CD14-positive monocyte (primary cell): ENCODE results near the gene USP48. TPM values are rescaled to one million over a fixed set of nuclear protein-coding genes. Genes with fewer than 3 reads are reported as not detected.

Source experiments
- DNase-seq, 3 donors: peaks; one replicate each; pipeline ENCODE4 v3.0.0-alpha.2; 2011 to 2022
- H2AFZ ChIP-seq: 2 replicates; pipeline ENCODE4 v1.6.0; 2012; ENCODE audit warnings: mild to moderate bottlenecking, low read depth, low read length, inconsistent platforms; ENCODE audit not compliant: insufficient read depth, poor library complexity, severe bottlenecking
- H3K27ac ChIP-seq, 2 donors: 1 replicate in 1 of 2; 2 replicates in 1 of 2; pipeline ENCODE4 v1.5.1; 2012 to 2013; ENCODE audit warnings: low read length in 2 of 2, control low read depth in 1 of 2, inconsistent platforms in 1 of 2, low read depth in 1 of 2, mild to moderate bottlenecking in 1 of 2
- H3K27me3 ChIP-seq, 2 donors: one replicate each; pipeline versions ENCODE4 v1.6.0 to v1.6.1; 2011 to 2013; ENCODE audit warnings: low read length in 2 of 2; ENCODE audit not compliant: control insufficient read depth in 2 of 2, insufficient read depth in 2 of 2
- H3K36me3 ChIP-seq, 2 donors: replicated peaks in 1 of 2; 1 replicate in 1 of 2; 2 replicates in 1 of 2; pipeline versions ENCODE4 v1.5.1 to v1.6.1; 2012 to 2013; ENCODE audit warnings: low read length in 2 of 2, control low read depth in 1 of 2, inconsistent platforms in 1 of 2, mild to moderate bottlenecking in 1 of 2; ENCODE audit not compliant: insufficient read depth in 2 of 2, control insufficient read depth in 1 of 2
- H3K4me1 ChIP-seq, 2 donors: 1 replicate in 1 of 2; 2 replicates in 1 of 2; pipeline versions ENCODE4 v1.5.1 to v1.6.1; 2012 to 2013; ENCODE audit warnings: low read length in 2 of 2, control low read depth in 1 of 2, inconsistent platforms in 1 of 2, mild to moderate bottlenecking in 1 of 2, moderate library complexity in 1 of 2; ENCODE audit not compliant: insufficient read depth in 2 of 2, control insufficient read depth in 1 of 2
- H3K4me2 ChIP-seq: replicated peaks from 2 replicates; pipeline ENCODE3; 2012; ENCODE audit warnings: low read length, moderate library complexity, mild to moderate bottlenecking; ENCODE audit not compliant: poor library complexity, severe bottlenecking; ENCODE audit errors: extremely low read depth
- H3K4me3 ChIP-seq, 3 experiments: fragments of 200-600 bp in 1 of 3; sonication (generic) in 1 of 3; replicated peaks in 1 of 3; 1 replicate in 2 of 3; 2 replicates in 1 of 3; pipeline ENCODE4 v1.5.1; 2011 to 2013; ENCODE audit warnings: low read length in 3 of 3, mild to moderate bottlenecking in 3 of 3, control low read depth in 2 of 3, low read depth in 2 of 3, inconsistent platforms in 1 of 3, moderate library complexity in 1 of 3
- H3K79me2 ChIP-seq: 2 replicates; pipeline ENCODE4 v1.6.0; 2012; ENCODE audit warnings: mild to moderate bottlenecking, control low read depth, inconsistent platforms, low read length, moderate library complexity; ENCODE audit not compliant: insufficient read depth
- H3K9ac ChIP-seq: 2 replicates; pipeline ENCODE4 v1.6.0; 2017; ENCODE audit warnings: low read length, mild to moderate bottlenecking; ENCODE audit not compliant: insufficient read depth, poor library complexity, severe bottlenecking
- H3K9me3 ChIP-seq, 2 donors: replicated peaks in 1 of 2; 1 replicate in 1 of 2; 2 replicates in 1 of 2; pipeline versions ENCODE4 v1.5.1 to v1.6.1; 2012 to 2013; ENCODE audit warnings: low read length in 2 of 2, control low read depth in 1 of 2; ENCODE audit not compliant: control insufficient read depth in 1 of 2, insufficient read depth in 1 of 2
- H4K20me1 ChIP-seq: 2 replicates; pipeline ENCODE4 v1.6.0; 2012; ENCODE audit warnings: mild to moderate bottlenecking, low read length, control low read depth, moderate library complexity; ENCODE audit not compliant: insufficient read depth
- H3K27ac Mint-ChIP-seq, 7 donors: one replicate each; pipeline ENCODE4 v1.8.0; 2020; ENCODE audit warnings: mild to moderate bottlenecking in 7 of 7, mixed read lengths in 7 of 7, moderate library complexity in 6 of 7, inconsistent platforms in 2 of 7
- H3K27me3 Mint-ChIP-seq, 3 donors: one replicate each; pipeline ENCODE4 v1.8.0; 2021 to 2022; ENCODE audit warnings: low read depth in 3 of 3, mild to moderate bottlenecking in 3 of 3, mixed read lengths in 3 of 3, moderate library complexity in 3 of 3, inconsistent platforms in 1 of 3
- H3K36me3 Mint-ChIP-seq, 2 donors: one replicate each; pipeline ENCODE4 v1.8.0; 2020; ENCODE audit warnings: mixed read lengths in 2 of 2, inconsistent platforms in 1 of 2, mild to moderate bottlenecking in 1 of 2
- H3K4me1 Mint-ChIP-seq: one replicate; pipeline ENCODE4 v1.8.0; 2020; ENCODE audit warnings: mild to moderate bottlenecking, mixed read lengths
- H3K4me3 Mint-ChIP-seq, 2 donors: one replicate each; pipeline ENCODE4 v1.8.0; 2020; ENCODE audit warnings: mild to moderate bottlenecking in 2 of 2, mixed read lengths in 2 of 2, moderate library complexity in 1 of 2
- H3K9me3 Mint-ChIP-seq, 7 donors: one replicate each; pipeline ENCODE4 v1.8.0; 2020 to 2022; ENCODE audit warnings: mixed read lengths in 7 of 7, mild to moderate bottlenecking in 6 of 7, moderate library complexity in 6 of 7, inconsistent platforms in 2 of 7
- CTCF ChIP-seq: fragments of 200-600 bp; IDR thresholded peaks from one replicate; pipeline ENCODE4 v1.8.0; 2022; ENCODE audit warnings: antibody characterized with exemption, mild to moderate bottlenecking
- WGBS: methylation state at CpG from one replicate; pipeline ENCODE4 v1.1.5; 2013; ENCODE audit warnings: missing lambda C conversion rate; ENCODE audit not compliant: insufficient coverage; 5-methylcytosine and 5-hydroxymethylcytosine counted together
- intact Hi-C, 2 donors: fragments of 100-400 bp; cut with micrococcal nuclease; formaldehyde crosslinking; loops; one replicate each; pipeline versions ENCODE4 v1.15.0 to v1.15.1; 2023
- polyA plus RNA-seq, 3 donors: library from polyadenylated mRNA; depleted of rRNA in 1 of 3; unstranded in 2 of 3; stranded (reverse) in 1 of 3; fragments of 300-500 nt in 2 of 3; fragments of >200 nt in 1 of 3; fragmentation: Illumina TruSeq in 2 of 3; gene quantifications; 1 replicate in 2 of 3; 2 replicates in 1 of 3; pipeline ENCODE4 v1.2.3, GENCODE V29; 2012 to 2021

USP48 gene
- polyA plus RNA-seq, 3 donors, result 26.5 to 40.2 (median 34.3) TPM

- H3K27me3 Mint-ChIP-seq, result peaks cover 5 to 12% (median 9%) of the 10 kb centered on the region in 3 donors
- H3K4me1 Mint-ChIP-seq, result peaks cover 31% of the 10 kb centered on the region
- no peaks in the 10 kb centered on the region for H4K20me1 ChIP-seq
- WGBS, result 82% methylated on average over 7 of the region's 8 CpGs
- H3K36me3 Mint-ChIP-seq, result peaks cover 0 to 3% of the 10 kb centered on the region in 2 donors
- no peaks in the 10 kb centered on the region for H3K36me3 ChIP-seq
- no peaks in the 10 kb centered on the region for H3K27me3 ChIP-seq
- peaks cover 28 to 35% of the 10 kb centered on the region in 2 donors for H3K4me1 ChIP-seq
- H3K27ac Mint-ChIP-seq, result peak overlapping the region in 1 of 7 donors; percentile 12
- H3K9me3 Mint-ChIP-seq, result no peaks in the 10 kb centered on the region
- intact Hi-C loops, result loop anchor here (5.0 to 10.0 kb wide), 3 partner anchors 34 to 121 kb away; partner anchors contain the start of genes HSPG2 (in 2 of the 2) and USP48 (in 1 of the 2)
- no peak for DNase-seq
- H3K4me3 ChIP-seq, result no peak overlapping the region
- no peak overlapping the region for H3K9ac ChIP-seq
- no peak overlapping the region for H3K4me2 ChIP-seq
- no peaks in the 10 kb centered on the region for H3K9me3 ChIP-seq
- no peak for TF ChIP-seq CTCF
- H3K79me2 ChIP-seq, result no peaks in the 10 kb centered on the region
- no peak overlapping the region for H3K27ac ChIP-seq
- H2AFZ ChIP-seq, result no peak overlapping the region
- H3K4me3 Mint-ChIP-seq, result no peak overlapping the region
These were observed 33.8 kb upstream of the USP48 start for GRCh38 chr1:21816602-21817302.

GRCh38 chr1:21815724-21816321, 32.9 kb upstream of the USP48 start:
- Histone ChIP-seq H3K9me3 (no peaks in the 10 kb centered on the region), H3K27ac (peak overlapping the region in 1 of 2 donors; percentile 29), H3K4me1 (peaks cover 28 to 35% of the 10 kb centered on the region in 2 donors), H2AFZ (peak overlapping the region; percentile 83), H4K20me1 (no peaks in the 10 kb centered on the region), H3K9ac (no peak overlapping the region), H3K27me3 (no peaks in the 10 kb centered on the region), H3K79me2 (no peaks in the 10 kb centered on the region), H3K36me3 (no peaks in the 10 kb centered on the region), H3K4me3 (peak overlapping the region in 1 of 3 experiments; percentile 54), H3K4me2 (peak overlapping the region; percentile 38)
- Mint-ChIP-seq H3K4me3 (peak overlapping the region; percentile 26 to 41), H3K27ac (peak overlapping the region in 6 of 7 donors; percentile 53 to 80 (median 73)), H3K9me3 (no peaks in the 10 kb centered on the region), H3K36me3 (peaks cover 0 to 3% of the 10 kb centered on the region in 2 donors), H3K27me3 (peaks cover 5 to 12% (median 9%) of the 10 kb centered on the region in 3 donors), H3K4me1 (peaks cover 31% of the 10 kb centered on the region)
- intact Hi-C loops, result loop anchor here (5.0 to 10.0 kb wide), 3 partner anchors 34 to 121 kb away; partner anchors contain the start of genes HSPG2 (in 2 of the 2) and USP48 (in 1 of the 2)
- TF ChIP-seq CTCF, result no peak
- WGBS, result 12% methylated on average over 11 of the region's 12 CpGs
- peak; percentile 44 to 64 (median 59) for DNase-seq
